PFSK-1 (cell line): Measurements from ENCODE around the gene GPBP1.

Experiments used
- FOXP2 ChIP-seq: optimal IDR thresholded peaks from 2 replicates; pipeline ENCODE3; 2011; ENCODE audit warnings: borderline replicate concordance, control low read depth, inconsistent platforms; ENCODE audit not compliant: insufficient read depth; ENCODE audit errors: extremely low read length, extremely low read depth
- POLR2AphosphoS5 ChIP-seq: IDR thresholded peaks from 2 replicates; pipeline ENCODE4 v1.6.1; 2012; ENCODE audit warnings: low read depth, mild to moderate bottlenecking, control low read depth, low read length, moderate library complexity
- REST ChIP-seq, 2 experiments: IDR thresholded peaks; 2 replicates each; pipeline versions ENCODE4 v1.6.1 to v1.8.0; 2011 to 2012; ENCODE audit warnings: low read depth in 2 of 2, low read length in 2 of 2, control low read depth in 1 of 2, inconsistent platforms in 1 of 2, mild to moderate bottlenecking in 1 of 2, moderate library complexity in 1 of 2; ENCODE audit not compliant: insufficient read depth in 1 of 2
- SIN3A ChIP-seq: IDR thresholded peaks from 2 replicates; pipeline ENCODE4 v1.6.1; 2012; ENCODE audit warnings: mild to moderate bottlenecking, low read length, moderate library complexity, borderline replicate concordance; ENCODE audit not compliant: insufficient read depth
- TAF1 ChIP-seq: IDR thresholded peaks from 2 replicates; pipeline ENCODE4 v1.6.1; 2012; ENCODE audit warnings: low read length, control low read depth, borderline replicate concordance; ENCODE audit not compliant: insufficient read depth

GPBP1 gene

GRCh38 chr5:57276353-57276752 is 102.5 kb downstream of the GPBP1 start:
- TF ChIP-seq POLR2AphosphoS5 (no peak), REST (IDR thresholded peaks at IDR 0.05; ENCODE audit: insufficient read depth in 1 of 2, low read depth in 2 of 2, low read length in 2 of 2) (no peak), SIN3A (no peak), FOXP2 (no peak), TAF1 (no peak)

GRCh38 chr5:57277085-57277484 is 103.2 kb downstream of the GPBP1 start:
- TF ChIP-seq SIN3A = no peak

- TF ChIP-seq FOXP2 (no peak), SIN3A (no peak)
Measured at GRCh38 chr5:57280853-57281252, 107.0 kb downstream of the GPBP1 start.

GRCh38 chr5:57291894-57292293 is 118.0 kb downstream of the GPBP1 start:
- TF ChIP-seq POLR2AphosphoS5 (no peak), TAF1 (no peak), FOXP2 (no peak)

- no peak for TF ChIP-seq POLR2AphosphoS5
- no peak for TF ChIP-seq FOXP2
- no peak for TF ChIP-seq TAF1
- TF ChIP-seq REST (IDR thresholded peaks at IDR 0.05; ENCODE audit: insufficient read depth in 1 of 2, low read depth in 2 of 2, low read length in 2 of 2) = no peak
- no peak for TF ChIP-seq SIN3A
Measured at GRCh38 chr5:57292336-57292735, 118.5 kb downstream of the GPBP1 start.

- TF ChIP-seq TAF1 (no peak), SIN3A (no peak), POLR2AphosphoS5 (no peak), FOXP2 (no peak), REST (IDR thresholded peaks at IDR 0.05; ENCODE audit: insufficient read depth in 1 of 2, low read depth in 2 of 2, low read length in 2 of 2) (no peak)
Measured at GRCh38 chr5:57298295-57298984, 124.6 kb downstream of the GPBP1 start.
